Urothelium cell line (cell line): ENCODE results near the gene GUK1.

Experiments used
- DNase-seq: peaks from one replicate; pipeline ENCODE4 v3.0.0; 2011; ENCODE audit warnings: low spot score, mixed read lengths
- FAIRE-seq: peaks from 2 replicates; lab custom pipeline; 2011; peaks lifted over from hg19 to GRCh38; lab: Jason Lieb, UNC

The GUK1 gene

GRCh38 chr1:228148935-228149405 lies 8.9 kb downstream of the GUK1 start:
- DNase-seq: no peak
- FAIRE-seq: no peak

DNA sequence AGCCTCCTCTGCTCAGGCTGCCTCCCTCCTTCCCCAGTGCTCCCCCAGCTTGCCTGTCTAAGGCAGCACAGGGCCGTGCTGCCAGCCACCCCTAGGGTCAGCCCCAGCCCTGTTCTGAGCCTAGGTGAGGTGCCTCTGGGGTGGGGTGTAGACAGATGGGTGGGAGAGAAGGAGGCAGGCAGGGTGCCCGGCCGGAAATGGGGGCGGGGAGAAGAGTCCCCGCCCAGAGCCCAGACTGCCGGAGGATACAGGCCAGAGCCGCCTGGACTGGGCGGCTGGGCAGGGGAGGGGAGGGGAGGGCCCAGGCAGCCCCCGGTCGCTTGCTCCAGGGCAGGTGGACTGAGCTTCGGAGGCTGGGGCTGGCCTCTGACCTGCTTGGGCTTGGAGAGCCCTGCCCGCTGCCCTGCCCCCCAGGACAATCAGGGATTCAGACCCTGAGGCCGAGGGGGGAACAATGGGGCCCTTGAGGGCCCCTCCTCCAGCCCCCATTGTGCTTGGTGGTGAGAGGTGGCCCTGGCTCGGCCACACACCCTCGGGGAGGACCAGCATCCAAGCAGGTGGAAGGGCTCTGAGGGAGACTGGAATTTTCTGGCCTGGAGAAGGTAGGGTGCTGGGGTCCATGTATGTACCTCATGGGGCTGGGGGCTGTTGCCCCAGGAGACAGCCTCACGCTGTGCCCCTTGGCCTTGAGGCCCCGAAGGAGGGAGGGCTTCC lies 9.5 kb downstream of the GUK1 start, which contains the start of gene GJC2:
Gene GJC2 (plus strand): TSS at position 525 of the 714 bp plus-strand sequence. CDS start 7,829 bp downstream, outside the sequence.
- DNase-seq (peak; percentile 77), FAIRE-seq (no peak)

DNA sequence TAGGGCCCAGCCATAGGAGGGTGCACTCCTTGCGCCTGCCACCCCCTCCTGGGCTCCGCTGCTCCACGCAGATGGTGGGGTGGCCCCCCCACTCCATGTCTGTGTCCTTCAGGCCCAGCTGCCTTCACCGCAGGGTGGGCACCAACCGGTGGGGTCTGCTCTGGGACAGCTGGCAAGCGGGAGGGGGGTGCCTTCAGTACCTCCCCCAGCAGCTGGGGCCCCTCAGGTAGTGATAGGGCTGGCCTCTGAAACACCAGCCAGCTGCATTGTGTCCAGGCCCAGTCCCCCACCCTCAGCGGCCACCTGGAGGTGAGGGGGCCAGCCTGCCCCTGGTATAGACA lies 10.0 kb downstream of the GUK1 start:
- no peak for DNase-seq
- no peak for FAIRE-seq

DNA sequence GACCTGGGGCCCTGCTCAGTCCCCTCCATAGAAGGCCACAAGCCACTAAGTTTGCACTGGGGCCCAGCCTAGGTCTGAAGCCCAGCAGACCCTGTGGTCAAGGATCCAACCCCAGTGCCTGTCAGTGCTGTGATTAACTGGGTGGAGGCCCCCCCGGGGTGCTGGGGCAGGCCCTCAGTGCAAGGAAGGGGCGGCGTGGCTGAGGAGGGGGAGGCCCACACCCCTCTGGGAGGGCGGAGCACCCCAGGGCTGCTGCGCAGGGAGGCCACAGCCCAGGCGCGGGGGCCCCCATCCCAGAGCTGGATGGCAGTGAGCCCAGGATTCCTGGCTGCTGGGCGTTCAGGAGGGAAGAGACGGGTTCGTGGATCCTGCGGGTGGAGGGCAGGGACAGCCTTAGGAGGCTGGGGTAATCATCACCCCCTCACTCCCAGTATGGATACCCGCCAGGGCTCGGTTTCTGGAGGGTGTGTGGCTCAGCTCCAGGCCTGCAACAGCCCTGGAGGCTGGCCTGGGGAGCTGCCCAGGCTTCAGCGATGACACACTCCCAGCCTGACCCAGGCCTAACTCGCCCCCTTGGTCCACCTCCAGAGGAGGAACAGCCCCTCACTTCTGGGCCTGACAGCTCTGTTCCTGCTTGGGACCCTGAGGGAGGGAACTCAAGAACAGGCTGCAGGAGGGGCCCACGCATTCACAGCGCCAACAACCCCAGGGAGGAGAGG lies 10.5 kb downstream of the GUK1 start:
- FAIRE-seq: no peak
- no peak for DNase-seq

- DNase-seq (no peak), FAIRE-seq (no peak)
Measured at GRCh38 chr1:228151180-228151925, 11.3 kb downstream of the GUK1 start.

GRCh38 chr1:228152097-228152917 lies 12.2 kb downstream of the GUK1 start:
- FAIRE-seq: no peak

GRCh38 chr1:228152918-228153258 lies 12.8 kb downstream of the GUK1 start:
- no peak for FAIRE-seq
- DNase-seq: no peak

More at GRCh38 chr1:228152097-228152917, 12.2 kb downstream of the GUK1 start:
- no peak for DNase-seq

DNA sequence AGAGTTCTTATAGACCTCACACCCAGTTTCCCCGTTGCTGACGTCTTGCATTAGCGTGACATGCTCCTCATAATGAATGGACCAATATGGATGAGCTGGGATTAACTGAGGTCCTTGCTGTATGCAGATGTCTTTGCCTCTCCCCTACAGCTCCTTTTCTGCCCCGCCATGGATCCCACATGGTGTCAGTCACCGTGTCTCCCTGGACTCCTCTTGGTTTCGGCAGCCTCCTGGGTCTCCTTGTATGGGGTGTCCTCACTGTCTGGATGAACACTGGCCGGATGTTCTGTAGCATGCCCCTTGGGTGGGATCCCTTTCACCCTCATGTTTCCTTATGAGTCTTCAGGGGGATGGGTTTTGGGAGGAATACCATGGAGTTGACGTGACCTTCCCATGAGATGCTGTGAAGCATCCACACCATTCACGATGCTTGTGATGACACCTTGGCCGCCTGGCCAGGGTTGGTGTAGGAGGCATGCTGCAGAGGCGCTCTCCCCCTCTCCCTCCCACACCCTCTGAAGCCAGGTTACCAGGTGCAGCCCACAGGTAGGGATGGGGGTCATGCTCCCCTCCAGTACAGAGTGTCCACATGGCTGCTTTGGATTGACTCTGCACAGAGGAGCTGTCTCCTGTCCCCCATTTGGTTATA lies 14.1 kb downstream of the GUK1 start:
- no peak for FAIRE-seq
- DNase-seq: no peak

GRCh38 chr1:228154670-228155571 lies 14.8 kb downstream of the GUK1 start:
- FAIRE-seq (no peak), DNase-seq (no peak)

DNA sequence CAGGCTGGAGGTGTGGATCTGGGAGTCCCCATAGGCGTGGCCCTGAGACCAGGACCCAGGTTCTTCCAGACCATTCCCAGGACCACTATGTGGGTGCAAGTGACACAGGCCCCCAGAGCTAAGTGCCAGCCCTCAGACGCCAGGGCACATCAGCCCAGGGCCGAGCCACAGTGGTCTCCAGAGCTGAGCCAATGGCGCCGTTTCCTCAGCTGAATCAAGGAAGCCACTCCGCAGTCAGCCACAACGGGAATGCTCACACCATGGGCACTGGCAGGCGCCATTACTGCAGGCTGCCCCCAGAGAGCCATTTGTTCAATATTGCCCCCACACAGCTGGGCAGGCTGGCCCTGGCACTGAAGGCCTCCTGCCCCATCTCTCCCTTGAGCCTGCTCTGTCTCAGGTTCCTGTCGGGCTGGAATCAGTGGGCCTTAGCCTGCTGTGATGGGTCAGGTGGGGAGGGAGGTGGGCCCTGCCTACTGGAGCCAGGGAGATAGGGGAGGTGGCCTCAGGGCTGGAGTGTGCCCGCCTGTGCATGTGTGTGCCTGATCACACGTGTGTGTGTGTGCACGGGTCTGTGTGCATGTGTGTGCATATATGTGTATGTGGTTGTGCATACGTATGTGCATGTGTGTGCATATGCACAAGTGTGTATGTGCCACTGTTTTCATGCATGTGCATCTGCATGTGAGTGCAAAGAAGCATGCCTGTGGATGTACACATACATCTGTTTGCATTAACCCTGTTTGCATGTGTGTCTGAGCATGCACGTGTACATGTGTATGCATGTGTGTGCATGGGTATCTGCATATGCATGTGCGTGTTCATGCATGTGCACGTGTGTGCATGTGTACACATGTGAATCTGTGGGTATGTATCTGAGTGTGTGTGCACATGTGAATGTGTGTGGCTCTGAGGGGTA lies 15.8 kb downstream of the GUK1 start:
- peak; percentile 96 for FAIRE-seq
- no peak for DNase-seq

- DNase-seq (no peak), FAIRE-seq (no peak)
Measured at GRCh38 chr1:228156515-228156881, 16.4 kb downstream of the GUK1 start.

- FAIRE-seq (no peak), DNase-seq (no peak)
Measured at GRCh38 chr1:228156941-228157728, 17.1 kb downstream of the GUK1 start.

DNA sequence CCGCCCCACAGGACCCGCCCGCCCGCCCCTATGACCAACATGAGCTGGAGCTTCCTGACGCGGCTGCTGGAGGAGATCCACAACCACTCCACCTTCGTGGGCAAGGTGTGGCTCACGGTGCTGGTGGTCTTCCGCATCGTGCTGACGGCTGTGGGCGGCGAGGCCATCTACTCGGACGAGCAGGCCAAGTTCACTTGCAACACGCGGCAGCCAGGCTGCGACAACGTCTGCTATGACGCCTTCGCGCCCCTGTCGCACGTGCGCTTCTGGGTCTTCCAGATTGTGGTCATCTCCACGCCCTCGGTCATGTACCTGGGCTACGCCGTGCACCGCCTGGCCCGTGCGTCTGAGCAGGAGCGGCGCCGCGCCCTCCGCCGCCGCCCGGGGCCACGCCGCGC lies 17.6 kb downstream of the GUK1 start:
- DNase-seq (no peak), FAIRE-seq (peak; percentile 30)

- no peak for FAIRE-seq
- DNase-seq: no peak
Measured at GRCh38 chr1:228158151-228159007, 18.3 kb downstream of the GUK1 start.

DNA sequence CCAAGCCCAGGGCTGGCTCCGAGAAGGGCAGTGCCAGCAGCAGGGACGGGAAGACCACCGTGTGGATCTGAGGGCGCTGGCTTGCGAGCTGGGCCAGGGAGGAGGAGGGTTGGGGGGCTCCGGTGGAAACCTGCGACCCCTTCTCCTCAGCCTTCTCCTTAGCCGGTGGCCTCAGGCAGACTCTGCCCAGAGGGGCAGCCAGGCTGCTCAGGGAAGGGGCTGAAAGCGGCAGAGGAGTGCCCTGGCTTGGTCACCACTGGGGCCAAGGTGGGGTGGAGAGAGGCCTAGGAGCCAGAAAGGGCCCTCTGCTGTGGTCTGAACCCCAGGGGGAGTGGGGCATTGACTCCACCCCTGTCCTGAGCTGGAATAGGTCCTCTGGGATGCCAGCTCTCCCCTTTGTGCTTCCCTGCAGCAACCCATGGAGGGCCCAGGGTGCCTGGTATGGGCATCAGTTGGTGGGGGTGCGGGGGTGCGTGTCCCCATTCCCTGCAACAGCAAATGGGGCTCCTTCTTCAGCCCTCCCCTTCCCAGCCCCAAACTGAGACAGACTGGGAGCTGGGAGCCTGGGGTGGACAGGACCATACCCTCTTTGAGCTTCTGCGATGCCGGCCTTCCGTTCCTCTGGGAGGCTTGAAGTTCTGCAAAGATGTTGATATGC lies 19.1 kb downstream of the GUK1 start:
- FAIRE-seq: no peak

GRCh38 chr1:228160201-228160761 lies 20.2 kb downstream of the GUK1 start:
- FAIRE-seq (no peak), DNase-seq (no peak)

More for the DNA sequence above, 19.1 kb downstream of the GUK1 start:
- DNase-seq: no peak
